H9 (cell line): ENCODE measurements around the gene PIP5KL1. TPM values are rescaled to one million over a fixed set of nuclear protein-coding genes. Genes with fewer than 3 reads are reported as not detected.

ENCODE experiments used
- DNase-seq: peaks from one replicate; pipeline ENCODE4 v3.0.0-alpha.2; 2017
- H2AFZ ChIP-seq: one replicate; pipeline ENCODE4 v1.6.1; 2013; ENCODE audit warnings: mild to moderate bottlenecking, low read length, control low read depth, moderate library complexity
- H2AK5ac ChIP-seq: 2 replicates; pipeline ENCODE4 v1.6.1; 2013; ENCODE audit warnings: low read length, control low read depth, mixed read lengths; ENCODE audit not compliant: insufficient read length
- H2BK120ac ChIP-seq: one replicate; pipeline ENCODE4 v1.6.1; 2013; ENCODE audit warnings: low read depth, mild to moderate bottlenecking, low read length, control low read depth, inconsistent platforms; ENCODE audit not compliant: poor library complexity, severe bottlenecking
- H2BK12ac ChIP-seq: 2 replicates; pipeline ENCODE4 v1.6.1; 2013; ENCODE audit warnings: low read length, control low read depth, mixed read lengths, low read depth; ENCODE audit not compliant: insufficient read length
- H2BK15ac ChIP-seq: 2 replicates; pipeline ENCODE4 v1.6.1; 2013; ENCODE audit warnings: low read depth, low read length, control low read depth
- H2BK20ac ChIP-seq: one replicate; pipeline ENCODE4 v1.6.1; 2013; ENCODE audit warnings: low read depth, mild to moderate bottlenecking, low read length, control low read depth, inconsistent platforms; ENCODE audit not compliant: poor library complexity, severe bottlenecking
- H2BK5ac ChIP-seq: 2 replicates; pipeline ENCODE4 v1.6.1; 2013; ENCODE audit warnings: low read length, control low read depth, mixed read lengths; ENCODE audit not compliant: insufficient read length
- H3K14ac ChIP-seq: 2 replicates; pipeline ENCODE4 v1.6.1; 2013; ENCODE audit warnings: low read length, control low read depth; ENCODE audit not compliant: insufficient read depth
- H3K18ac ChIP-seq: 2 replicates; pipeline ENCODE4 v1.6.1; 2013; ENCODE audit warnings: low read depth, mild to moderate bottlenecking, mixed read lengths, low read length, control low read depth; ENCODE audit not compliant: insufficient read length
- H3K23ac ChIP-seq: 2 replicates; pipeline ENCODE4 v1.6.1; 2013; ENCODE audit warnings: low read length, control low read depth, mixed read lengths, low read depth; ENCODE audit not compliant: insufficient read length
- H3K23me2 ChIP-seq: 2 replicates; pipeline ENCODE4 v1.6.1; 2013; ENCODE audit warnings: low read depth, mild to moderate bottlenecking, mixed read lengths, low read length, control low read depth; ENCODE audit not compliant: insufficient read length, poor library complexity, severe bottlenecking
- H3K27ac ChIP-seq: 2 replicates; pipeline ENCODE4 v1.5.1; 2013; ENCODE audit warnings: low read length, control low read depth, mixed read lengths, low read depth; ENCODE audit not compliant: insufficient read length
- H3K27me3 ChIP-seq: 2 replicates; pipeline ENCODE4 v1.6.1; 2013; ENCODE audit warnings: low read length, control low read depth, inconsistent platforms; ENCODE audit not compliant: insufficient read depth
- H3K4ac ChIP-seq: 2 replicates; pipeline ENCODE4 v1.6.1; 2013; ENCODE audit warnings: low read depth, mild to moderate bottlenecking, control low read depth, inconsistent platforms, low read length, moderate library complexity
- H3K4me1 ChIP-seq: 2 replicates; pipeline ENCODE4 v1.6.1; 2013; ENCODE audit warnings: low read length, control low read depth, inconsistent platforms; ENCODE audit not compliant: insufficient read depth
- H3K4me2 ChIP-seq: 2 replicates; pipeline ENCODE4 v1.6.1; 2013; ENCODE audit warnings: low read length, control low read depth, mixed read lengths; ENCODE audit not compliant: insufficient read length, insufficient read depth
- H3K56ac ChIP-seq: 2 replicates; pipeline ENCODE4 v1.6.1; 2013; ENCODE audit warnings: low read depth, mild to moderate bottlenecking, mixed read lengths, low read length, control low read depth; ENCODE audit not compliant: insufficient read length
- H3K79me1 ChIP-seq: 2 replicates; pipeline ENCODE4 v1.6.1; 2013; ENCODE audit warnings: low read depth, mild to moderate bottlenecking, moderate library complexity, low read length, control low read depth, inconsistent platforms; ENCODE audit not compliant: insufficient read depth, poor library complexity, severe bottlenecking
- H3K79me2 ChIP-seq: 2 replicates; pipeline ENCODE4 v1.6.1; 2013; ENCODE audit warnings: low read length, control low read depth, inconsistent platforms; ENCODE audit not compliant: insufficient read depth
- H3K9ac ChIP-seq: 2 replicates; pipeline ENCODE4 v1.6.1; 2013; ENCODE audit warnings: low read length, control low read depth, mixed read lengths; ENCODE audit not compliant: insufficient read length; ENCODE audit errors: extremely low read depth
- H3K9me3 ChIP-seq: one replicate; pipeline ENCODE4 v1.6.1; 2013; ENCODE audit warnings: low read depth, low read length, inconsistent platforms; ENCODE audit not compliant: control insufficient read depth
- H3T11ph ChIP-seq: one replicate; pipeline ENCODE4 v1.6.1; 2013; ENCODE audit warnings: mild to moderate bottlenecking, low read length, control low read depth, inconsistent platforms
- H4K20me1 ChIP-seq: one replicate; pipeline ENCODE4 v1.6.1; 2013; ENCODE audit not compliant: control insufficient read depth, insufficient read length, insufficient read depth
- H4K5ac ChIP-seq: 2 replicates; pipeline ENCODE4 v1.6.1; 2013; ENCODE audit warnings: low read depth, mild to moderate bottlenecking, mixed read lengths, low read length, control low read depth; ENCODE audit not compliant: insufficient read length
- H4K8ac ChIP-seq: replicated peaks from 2 replicates; pipeline ENCODE4 v1.6.1; 2013; ENCODE audit warnings: low read length, control low read depth, mixed read lengths, low read depth; ENCODE audit not compliant: insufficient read length
- H4K91ac ChIP-seq: 2 replicates; pipeline ENCODE4 v1.6.1; 2013; ENCODE audit warnings: low read depth, mild to moderate bottlenecking, moderate library complexity, mixed read lengths, low read length, control low read depth; ENCODE audit not compliant: insufficient read length
- H3K27ac Mint-ChIP-seq, 3 experiments: 2 replicates in 2 of 3; 3 replicates in 1 of 3; pipeline ENCODE4 v1.8.0; 2020 to 2021; ENCODE audit warnings: mixed read lengths in 3 of 3, mild to moderate bottlenecking in 1 of 3, moderate library complexity in 1 of 3
- H3K27me3 Mint-ChIP-seq: 2 replicates; pipeline ENCODE4 v1.8.0; 2021; ENCODE audit warnings: low read depth, mild to moderate bottlenecking, moderate library complexity, mixed read lengths
- H3K36me3 Mint-ChIP-seq, 3 experiments: 2 replicates in 2 of 3; 3 replicates in 1 of 3; pipeline ENCODE4 v1.8.0; 2020 to 2021; ENCODE audit warnings: low read depth in 3 of 3, mixed read lengths in 3 of 3; ENCODE audit not compliant: insufficient read depth in 1 of 3
- H3K4me1 Mint-ChIP-seq, 2 experiments: 2 replicates each; pipeline ENCODE4 v1.8.0; 2020; ENCODE audit warnings: mixed read lengths in 2 of 2
- H3K4me3 Mint-ChIP-seq, 2 experiments: 2 replicates in 1 of 2; 3 replicates in 1 of 2; pipeline ENCODE4 v1.8.0; 2020 to 2021; ENCODE audit warnings: mild to moderate bottlenecking in 2 of 2, mixed read lengths in 2 of 2, moderate library complexity in 1 of 2
- H3K9me3 Mint-ChIP-seq, 2 experiments: 2 replicates in 1 of 2; 3 replicates in 1 of 2; pipeline ENCODE4 v1.8.0; 2020; ENCODE audit warnings: mild to moderate bottlenecking in 2 of 2, mixed read lengths in 2 of 2, moderate library complexity in 1 of 2
- WGBS: extraction: QIAGEN DNeasy Blood & Tissue Kit; methylation state at CpG from one replicate; pipeline ENCODE4 v1.1.7; 2013; ENCODE audit warnings: missing lambda C conversion rate, low lambda C conversion rate, mixed read lengths; ENCODE audit not compliant: insufficient read length; ENCODE audit errors: extremely low coverage; 5-methylcytosine and 5-hydroxymethylcytosine counted together
- total RNA-seq: library from RNA; stranded (reverse); gene quantifications from 2 replicates; pipeline ENCODE4 v1.2.1, GENCODE V29; 2021
- TF ChIP-seq, protein P1 (sequence below): fragments of 200-600 bp; sonication (generic); conservative IDR thresholded peaks from 3 replicates; pipeline ENCODE4 v1.8.0; 2021; ENCODE audit warnings: antibody characterized with exemption, mild to moderate bottlenecking

The PIP5KL1 gene
- total RNA-seq, 1 experiment from 2014 or later: 11.6 TPM

- H3K56ac ChIP-seq: no peak overlapping the region
- no peak for DNase-seq
- H3K27me3 ChIP-seq: no peaks in the 10 kb centered on the region
- Mint-ChIP-seq H3K27ac (peak overlapping the region in 2 of 3 experiments; percentile 40 to 76; a peak in 3 of 7 replicates), H3K4me3 (no peak overlapping the region; a peak in 1 of 5 replicates), H3K9me3 (no peaks in the 10 kb centered on the region), H3K36me3 (peaks cover 2 to 26% (median 26%) of the 10 kb centered on the region in 3 experiments; a peak in 5 of 7 replicates), H3K27me3 (no peaks in the 10 kb centered on the region; the same call in none of the 2 replicates), H3K4me1 (peaks cover 6 to 20% of the 10 kb centered on the region in 2 experiments; a peak in 3 of 4 replicates)
- H2BK120ac ChIP-seq: no peak overlapping the region
- H4K91ac ChIP-seq: no peak overlapping the region
- H2AK5ac ChIP-seq: no peak overlapping the region
- no peak overlapping the region for H3K4me2 ChIP-seq
- no peak overlapping the region for H3K18ac ChIP-seq
- H2BK12ac ChIP-seq: no peak overlapping the region
- no peak overlapping the region for H3K9ac ChIP-seq
- H3K23me2 ChIP-seq: no peaks in the 10 kb centered on the region
- no peak overlapping the region for H2BK5ac ChIP-seq
- H3K79me2 ChIP-seq: no peaks in the 10 kb centered on the region
- TF ChIP-seq, protein P1, sequence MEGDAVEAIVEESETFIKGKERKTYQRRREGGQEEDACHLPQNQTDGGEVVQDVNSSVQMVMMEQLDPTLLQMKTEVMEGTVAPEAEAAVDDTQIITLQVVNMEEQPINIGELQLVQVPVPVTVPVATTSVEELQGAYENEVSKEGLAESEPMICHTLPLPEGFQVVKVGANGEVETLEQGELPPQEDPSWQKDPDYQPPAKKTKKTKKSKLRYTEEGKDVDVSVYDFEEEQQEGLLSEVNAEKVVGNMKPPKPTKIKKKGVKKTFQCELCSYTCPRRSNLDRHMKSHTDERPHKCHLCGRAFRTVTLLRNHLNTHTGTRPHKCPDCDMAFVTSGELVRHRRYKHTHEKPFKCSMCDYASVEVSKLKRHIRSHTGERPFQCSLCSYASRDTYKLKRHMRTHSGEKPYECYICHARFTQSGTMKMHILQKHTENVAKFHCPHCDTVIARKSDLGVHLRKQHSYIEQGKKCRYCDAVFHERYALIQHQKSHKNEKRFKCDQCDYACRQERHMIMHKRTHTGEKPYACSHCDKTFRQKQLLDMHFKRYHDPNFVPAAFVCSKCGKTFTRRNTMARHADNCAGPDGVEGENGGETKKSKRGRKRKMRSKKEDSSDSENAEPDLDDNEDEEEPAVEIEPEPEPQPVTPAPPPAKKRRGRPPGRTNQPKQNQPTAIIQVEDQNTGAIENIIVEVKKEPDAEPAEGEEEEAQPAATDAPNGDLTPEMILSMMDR: no peak
- H2AFZ ChIP-seq: no peak overlapping the region
- no peak overlapping the region for H3K27ac ChIP-seq
- no peak overlapping the region for H2BK20ac ChIP-seq
- no peaks in the 10 kb centered on the region for H3K9me3 ChIP-seq
- no peaks in the 10 kb centered on the region for H4K20me1 ChIP-seq
- H3K79me1 ChIP-seq: no peaks in the 10 kb centered on the region
- H3K14ac ChIP-seq: no peak overlapping the region
- no peaks in the 10 kb centered on the region for H3K4me1 ChIP-seq
- no peak overlapping the region for H3K23ac ChIP-seq
- H2BK15ac ChIP-seq: no peak overlapping the region
- no peak overlapping the region for H3T11ph ChIP-seq
- WGBS: no CpG with 5 or more reads among the region's 11 CpGs
- H4K8ac ChIP-seq: no peak overlapping the region
- no peak overlapping the region for H3K4ac ChIP-seq
- no peak overlapping the region for H4K5ac ChIP-seq
Measured at GRCh38 chr9:127884427-127884911, 46.1 kb downstream of the PIP5KL1 start.
